Measurements from ENCODE around the gene ATP6V1C2. TPM values are rescaled to one million over a fixed set of nuclear protein-coding genes. Genes with fewer than 3 reads are reported as not detected.
A peak's percentile ranks its signal among the peaks of the same experiment; 100 is the strongest.

ATP6V1C2 gene
- total and polyA plus RNA-seq, 2 experiments from 2014 or later, result 0.14 to 2.1 TPM

- Histone ChIP-seq H3K79me2 (replicated peaks; ENCODE audit: insufficient read depth) (no peaks in the 10 kb centered on the region), H3K27ac (ENCODE audit: low read depth) (no peak overlapping the region), H3K4me2 (peak overlapping the region; percentile 83), H2AFZ (peak overlapping the region; percentile 86; the same call in 1 of the 2 replicates), H3K4me1 (ENCODE audit: insufficient read depth) (peaks cover 8% of the 10 kb centered on the region; the same call in 1 of the 2 replicates), H3K4me3 (peak overlapping the region; percentile 50), H3K36me3 (ENCODE audit: insufficient read depth) (no peaks in the 10 kb centered on the region), H3K27me3 (ENCODE audit: insufficient read depth) (no peaks in the 10 kb centered on the region), H3F3A (replicated peaks; ENCODE audit: low read depth) (no peaks in the 10 kb centered on the region), H4K20me1 (replicated peaks; ENCODE audit: insufficient read depth) (no peaks in the 10 kb centered on the region), H3K9me2 (ENCODE audit: insufficient read depth) (no peaks in the 10 kb centered on the region)
- no peak for TF ChIP-seq ETS1 (IDR thresholded peaks at IDR 0.05)
- peak; percentile 19 for TF ChIP-seq REST (IDR thresholded peaks at IDR 0.05; ENCODE audit: unreplicated experiment)
- TF ChIP-seq EZH2 (IDR thresholded peaks at IDR 0.05; ENCODE audit: low read depth, unreplicated experiment), result no peak
- TF ChIP-seq CREB1 (CRISPR knock-in tag; IDR thresholded peaks at IDR 0.05; ENCODE audit: low read depth), result 0 out of 2 replicates have a peak, but pooled peaks have one; percentile 39
- peak; percentile 98 to 99 for TF ChIP-seq CTCF (conservative IDR thresholded peaks at IDR 0.05; ENCODE audit: low read depth in 2 of 2)
- H3K27me3 Mint-ChIP-seq (ENCODE audit: insufficient read depth, low read depth, poor library complexity), result peaks cover 21% of the 10 kb centered on the region
- ATAC-seq (peak; percentile 72), DNase-seq (ENCODE audit: low spot score) (peak; percentile 93)
- H3K27ac Mint-ChIP-seq, result no peak overlapping the region
- no peaks in the 10 kb centered on the region for H3K36me3 Mint-ChIP-seq (ENCODE audit: low read depth)
- H3K4me3 Mint-ChIP-seq, result peak overlapping the region; percentile 68
- peaks cover 20% of the 10 kb centered on the region for H3K4me1 Mint-ChIP-seq
- H3K9me3 Mint-ChIP-seq, result peaks cover 3% of the 10 kb centered on the region; the same call in 1 of the 3 replicates
Observed at GRCh38 chr2:10832203-10832936, 110.9 kb downstream of the ATP6V1C2 start.

- H3K27me3 Mint-ChIP-seq (ENCODE audit: insufficient read depth, low read depth, poor library complexity), result peaks cover 23% of the 10 kb centered on the region
- TF ChIP-seq STAT1 (IDR thresholded peaks at IDR 0.05; ENCODE audit: unreplicated experiment) (no peak), CREB1 (CRISPR knock-in tag; IDR thresholded peaks at IDR 0.05; ENCODE audit: low read depth) (no peak), EZH2 (IDR thresholded peaks at IDR 0.05; ENCODE audit: low read depth, unreplicated experiment) (no peak), NANOG (IDR thresholded peaks at IDR 0.05; ENCODE audit: borderline replicate concordance) (no peak), POLR2AphosphoS5 (IDR thresholded peaks at IDR 0.05; ENCODE audit: low read depth) (no peak), EZH2phosphoT487 (IDR thresholded peaks at IDR 0.05; ENCODE audit: unreplicated experiment) (no peak), JUNB (IDR thresholded peaks at IDR 0.05; ENCODE audit: unreplicated experiment) (no peak), ZNF331 (CRISPR knock-in tag; IDR thresholded peaks at IDR 0.05; ENCODE audit: low read depth) (no peak), ZNF114 (CRISPR knock-in tag; IDR thresholded peaks at IDR 0.05) (no peak), REST (IDR thresholded peaks at IDR 0.05; ENCODE audit: unreplicated experiment) (no peak)
Observed at GRCh38 chr2:10833021-10833420, 111.6 kb downstream of the ATP6V1C2 start.

More at GRCh38 chr2:10833021-10833420, 111.6 kb downstream of the ATP6V1C2 start:
- Histone ChIP-seq H3K4me3 (no peak overlapping the region), H3F3A (replicated peaks; ENCODE audit: low read depth) (no peaks in the 10 kb centered on the region), H3K27me3 (ENCODE audit: insufficient read depth) (no peaks in the 10 kb centered on the region), H3K79me2 (replicated peaks; ENCODE audit: insufficient read depth) (no peaks in the 10 kb centered on the region), H3K27ac (ENCODE audit: low read depth) (no peak overlapping the region), H2AFZ (no peak overlapping the region), H4K20me1 (replicated peaks; ENCODE audit: insufficient read depth) (no peaks in the 10 kb centered on the region), H3K9me2 (ENCODE audit: insufficient read depth) (no peaks in the 10 kb centered on the region), H3K36me3 (ENCODE audit: insufficient read depth) (no peaks in the 10 kb centered on the region), H3K4me2 (no peak overlapping the region), H3K4me1 (ENCODE audit: insufficient read depth) (peaks cover 8% of the 10 kb centered on the region; the same call in 1 of the 2 replicates)
- Mint-ChIP-seq H3K36me3 (ENCODE audit: low read depth) (no peaks in the 10 kb centered on the region), H3K27ac (no peak overlapping the region), H3K4me3 (no peak overlapping the region), H3K9me3 (peaks cover 3% of the 10 kb centered on the region; the same call in 1 of the 3 replicates), H3K4me1 (peaks cover 20% of the 10 kb centered on the region)
- ATAC-seq (no peak), DNase-seq (ENCODE audit: low spot score) (no peak)
